Effector CD4-positive, alpha-beta T cell (primary cell): ENCODE data around the gene KLHDC8A. TPM values are rescaled to one million over a fixed set of nuclear protein-coding genes. Genes with fewer than 3 reads are reported as not detected.
"Not testable (repeated sequence)": the region's sequence is repeated elsewhere in the genome, so short reads cannot be mapped to it uniquely, and the experiment has no call there.

ENCODE experiments used
- DNase-seq: peaks from one replicate; pipeline ENCODE4 v3.0.0-alpha.2; 2020
- total RNA-seq: gene quantifications from one replicate; lab custom pipeline; 2026; lab: John Stamatoyannopoulos, UW

The KLHDC8A gene
- total RNA-seq = not detected

- DNase-seq = no peak
Observed at GRCh38 chr1:205356440-205357139, at the start of gene KLHDC8A. TSS of gene KLHDC8A (minus strand) at chr1:205356922. CDS start at chr1:205343604, 13,318 bp downstream.

GRCh38 chr1:205406252-205406651, 49.5 kb upstream of the KLHDC8A start:
- not testable (repeated sequence) for DNase-seq

DNA sequence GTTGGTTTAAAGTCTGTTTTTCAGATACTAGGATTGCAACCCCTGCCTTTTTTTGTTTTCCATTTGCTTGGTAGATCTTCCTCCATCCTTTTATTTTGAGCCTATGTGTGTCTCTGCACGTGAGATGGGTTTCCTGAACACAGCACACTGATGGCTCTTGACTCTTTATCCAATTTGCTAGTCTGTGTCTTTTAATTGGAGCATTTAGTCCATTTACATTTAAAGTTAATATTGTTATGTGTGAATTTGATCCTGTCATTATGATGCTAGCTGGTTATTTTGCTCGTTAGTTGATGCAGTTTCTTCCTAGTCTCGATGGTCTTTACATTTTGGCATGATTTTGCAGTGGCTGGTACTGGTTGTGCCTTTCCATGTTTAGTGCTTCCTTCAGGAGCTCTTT, 47.8 kb upstream of the KLHDC8A start:
- not testable (repeated sequence) for DNase-seq

DNA sequence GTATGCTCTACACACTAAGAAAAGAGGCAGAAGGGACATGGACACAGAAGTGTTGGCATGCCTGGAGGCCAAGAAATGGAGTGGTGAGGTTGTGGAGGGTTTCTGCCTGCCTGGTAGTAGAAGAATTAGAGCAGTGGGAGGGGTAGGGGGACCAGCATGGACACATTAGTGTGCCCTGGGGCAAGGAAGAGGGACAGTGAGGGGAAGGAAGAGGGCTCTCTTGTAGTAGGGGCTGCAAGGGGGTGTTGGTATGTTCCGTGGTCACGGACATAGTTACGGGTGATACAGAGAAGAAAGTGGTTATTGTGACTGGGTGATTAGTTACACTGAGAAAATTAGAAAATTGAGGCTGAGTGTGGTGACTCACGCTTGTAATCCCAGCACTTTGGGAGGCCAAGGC, 41.9 kb upstream of the KLHDC8A start:
- no peak for DNase-seq

DNA sequence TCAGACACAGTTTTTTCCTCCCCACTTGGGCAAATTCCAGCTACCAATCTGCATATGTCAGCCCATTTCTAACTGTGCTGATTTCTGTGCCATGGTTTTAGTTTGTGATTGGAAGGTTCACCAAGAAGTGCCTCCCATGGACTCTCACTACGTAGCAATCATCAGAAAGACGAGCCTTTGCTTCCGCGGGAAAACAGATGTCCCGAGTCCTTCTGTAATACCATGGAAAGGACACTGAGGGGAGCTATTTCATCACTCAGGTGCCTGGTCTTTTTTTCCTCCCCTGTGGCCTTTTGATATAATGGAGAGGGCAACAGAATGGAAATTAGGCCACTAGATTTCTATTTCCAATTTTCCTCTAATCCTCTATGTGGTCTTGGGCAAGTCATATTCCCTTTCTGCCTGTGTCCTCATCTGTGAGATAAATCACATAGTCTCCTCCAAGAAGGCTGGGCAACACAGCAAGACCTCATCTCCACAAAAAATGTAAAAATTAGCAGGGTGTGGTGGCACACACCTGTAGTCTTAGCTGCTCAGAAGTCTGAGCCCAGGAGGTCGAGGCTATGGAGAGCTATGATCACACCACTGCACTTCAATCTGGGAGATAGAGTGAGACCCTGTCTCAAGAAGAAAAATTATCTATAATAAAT, 40.4 kb upstream of the KLHDC8A start:
- DNase-seq = no peak

DNA sequence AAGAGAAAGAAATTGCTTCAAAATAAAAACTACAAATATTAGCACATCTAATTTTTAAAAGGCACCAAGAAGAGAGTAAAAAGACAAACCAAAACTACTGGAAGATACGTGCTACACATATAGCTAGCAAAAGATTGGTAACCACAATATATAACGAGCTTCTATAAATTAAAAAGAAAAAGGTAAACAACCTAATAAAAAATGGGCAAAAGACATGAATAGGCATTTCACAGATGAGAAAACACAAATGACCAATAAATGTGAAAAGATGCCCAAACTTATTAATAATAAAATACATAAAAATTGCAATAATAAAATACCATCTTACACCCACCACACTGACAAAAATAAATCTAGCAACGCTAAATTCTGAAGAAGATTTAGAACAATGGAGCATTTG, 38.9 kb upstream of the KLHDC8A start:
- DNase-seq = no peak

- DNase-seq = no peak
Observed at GRCh38 chr1:205392650-205393049, 35.9 kb upstream of the KLHDC8A start.

DNA sequence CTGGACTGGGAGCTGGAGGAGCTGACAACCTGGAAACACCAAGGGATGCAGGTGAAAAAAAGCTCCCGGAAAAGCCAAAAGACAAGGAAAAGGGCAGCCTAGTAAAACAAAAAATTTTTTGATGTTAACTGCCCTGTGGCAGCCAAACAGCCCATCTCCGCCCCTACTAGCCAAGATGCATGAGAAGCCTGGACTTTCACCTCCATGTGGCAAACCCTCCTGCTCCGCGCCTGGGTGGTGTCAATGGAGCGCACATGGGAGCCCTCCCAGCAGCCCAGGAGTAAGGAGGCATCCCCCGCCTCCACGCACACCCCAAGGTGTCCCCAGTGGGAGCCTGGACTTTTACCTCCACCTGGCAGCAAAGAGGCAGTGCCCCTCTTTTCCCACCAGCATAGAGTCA, 34.7 kb upstream of the KLHDC8A start:
- no peak for DNase-seq

GRCh38 chr1:205387845-205388244, 31.1 kb upstream of the KLHDC8A start:
- DNase-seq = no peak

DNA sequence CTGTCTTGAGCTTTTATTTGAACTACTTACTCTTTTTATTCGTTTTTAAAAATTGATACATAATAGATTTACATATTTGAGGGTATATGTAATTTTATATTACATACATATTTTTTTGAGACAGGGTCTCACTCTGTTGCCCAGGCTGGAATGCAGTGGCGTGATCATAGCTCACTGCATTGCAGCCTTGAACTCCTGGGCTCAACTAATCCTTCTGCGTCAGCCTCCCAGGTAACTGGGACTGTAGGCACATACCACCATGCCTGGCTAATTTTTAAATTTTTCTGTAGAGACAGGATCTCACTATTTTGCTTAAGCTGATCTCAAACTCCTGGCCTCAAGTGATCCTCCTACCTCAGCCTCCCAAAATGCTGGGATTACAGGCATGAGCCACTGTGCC, 26.3 kb upstream of the KLHDC8A start:
- not testable (repeated sequence) for DNase-seq

- no peak for DNase-seq
Observed at GRCh38 chr1:205382561-205382960, 25.8 kb upstream of the KLHDC8A start.

- no peak for DNase-seq
Observed at GRCh38 chr1:205381305-205381704, 24.6 kb upstream of the KLHDC8A start.

- no peak for DNase-seq
Observed at GRCh38 chr1:205380882-205381281, 24.2 kb upstream of the KLHDC8A start.

DNA sequence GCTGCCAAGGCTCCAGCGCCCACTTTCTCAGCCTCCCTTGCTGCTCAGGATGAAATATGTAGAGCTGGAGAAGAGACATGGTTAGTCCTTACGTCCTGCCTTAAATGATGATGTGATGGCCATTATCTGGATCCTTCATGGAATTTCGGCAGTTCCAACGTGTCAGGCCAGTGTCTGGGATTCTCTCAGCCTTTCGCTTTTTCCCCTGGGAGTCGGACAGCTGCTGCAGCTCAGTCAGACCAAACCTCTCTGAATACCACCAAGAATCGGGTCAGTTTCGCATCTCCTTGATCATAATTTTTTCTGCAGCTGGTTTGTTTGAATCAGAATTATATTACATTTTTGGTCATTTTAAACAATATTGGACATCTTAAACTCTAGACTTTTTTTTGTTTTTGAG, 22.3 kb upstream of the KLHDC8A start:
- DNase-seq = no peak

DNA sequence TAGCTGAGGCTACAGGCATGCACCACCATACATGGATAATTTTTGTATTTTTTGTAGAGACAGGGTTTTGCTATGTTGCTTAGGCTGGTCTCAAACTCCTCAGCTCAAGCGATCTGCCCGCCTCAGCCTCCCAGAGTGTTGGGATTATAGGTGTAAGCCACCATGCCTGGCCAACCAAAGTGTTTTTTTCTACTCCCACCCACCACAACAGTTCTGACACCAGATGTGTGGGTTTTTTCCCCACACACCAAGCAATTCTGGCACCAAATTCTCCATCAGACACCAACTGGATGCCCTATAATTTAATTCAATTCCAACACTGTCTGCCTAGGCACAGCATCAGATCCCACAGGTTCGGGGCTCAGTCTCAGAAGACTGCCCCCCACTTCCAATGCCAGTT, 20.6 kb upstream of the KLHDC8A start:
- DNase-seq = no peak

DNA sequence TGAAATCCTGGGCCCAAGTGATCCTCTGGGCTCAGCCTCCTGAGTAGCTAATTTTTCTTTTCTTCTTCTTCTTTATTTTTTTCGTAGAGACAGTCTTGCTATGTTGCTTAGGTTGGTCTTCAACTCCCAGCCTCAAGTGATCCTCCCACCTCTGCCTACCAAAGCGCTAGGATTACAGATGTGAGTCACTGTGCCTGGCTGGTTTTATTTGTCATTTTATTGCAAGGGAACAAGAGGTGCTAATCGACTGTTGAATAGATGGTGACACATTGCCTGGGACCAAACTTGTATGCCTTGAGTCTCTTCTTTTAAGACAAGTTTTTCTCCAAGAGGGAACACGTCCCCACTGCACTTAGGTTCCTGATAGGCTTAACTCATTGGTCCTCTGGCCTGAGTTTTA, 20.0 kb upstream of the KLHDC8A start:
- DNase-seq = no peak

GRCh38 chr1:205375835-205376545, 19.3 kb upstream of the KLHDC8A start:
- DNase-seq = no peak

- DNase-seq = no peak
Observed at GRCh38 chr1:205374210-205375078, 17.7 kb upstream of the KLHDC8A start.

GRCh38 chr1:205373798-205374175, 17.1 kb upstream of the KLHDC8A start:
- no peak for DNase-seq

GRCh38 chr1:205373022-205373797, 16.5 kb upstream of the KLHDC8A start:
- DNase-seq = no peak

GRCh38 chr1:205371871-205372660, 15.3 kb upstream of the KLHDC8A start:
- DNase-seq = no peak
